K562 (cell line): ENCODE results near the gene DLAT. TPM values are rescaled to one million over a fixed set of nuclear protein-coding genes. Genes with fewer than 3 reads are reported as not detected.

ENCODE experiments used
- ATAC-seq: fragments of 200-7000 bp; cut with Tn5 transposase; 3 replicates; pipeline ENCODE4 v1.9.1; 2020; ENCODE audit warnings: moderate library complexity
- BruUV-seq: library from RNA; stranded (reverse); fragments of 400-500 nt; replicated peaks from 2 replicates; lab custom pipeline; 2021; lab: Mats Ljungman, UMichigan
- CTCF ChIA-PET: fragments of 300-600 bp; formaldehyde crosslinking; extraction: SDS; loops from one replicate; lab custom pipeline; 2021; ENCODE audit warnings: low intra/inter-chr PET ratio; lab: Yijun Ruan, JAX
- POLR2A ChIA-PET: fragments of 300-600, 350-650 bp; sonication (Branson Sonifier 250); formaldehyde crosslinking; extraction: SDS; loops from one replicate; lab custom pipeline; 2021; ENCODE audit warnings: antibody characterized with exemption, inconsistent platforms; lab: Yijun Ruan, JAX
- DNase-seq, 4 experiments: peaks; one replicate each; pipeline versions ENCODE4 v3.0.0 to v3.0.0-alpha.2; 2011 to 2018; ENCODE audit warnings: low spot score in 3 of 4, mixed read lengths in 3 of 4; ENCODE audit errors: extremely low read depth in 1 of 4
- FAIRE-seq: peaks from 2 replicates; lab custom pipeline; 2011; peaks lifted over from hg19 to GRCh38; lab: Jason Lieb, UNC
- H2AFZ ChIP-seq: 2 replicates; pipeline ENCODE4 v1.6.0; 2011; ENCODE audit warnings: low read depth, low read length, control low read depth, inconsistent platforms
- H3K27ac ChIP-seq: fragments of 200-600 bp; 3 replicates; pipeline ENCODE4 v1.8.0; 2011; ENCODE audit warnings: low read depth, mild to moderate bottlenecking, control low read depth, inconsistent platforms, low read length, moderate library complexity, mixed read lengths; ENCODE audit errors: extremely low read depth
- H3K27me3 ChIP-seq, 2 experiments: fragments of 300-600 bp in 1 of 2; 2 replicates in 1 of 2; 3 replicates in 1 of 2; pipeline versions ENCODE4 v1.6.0 to v1.8.0; 2011; ENCODE audit warnings: inconsistent platforms in 2 of 2, low read length in 2 of 2, mild to moderate bottlenecking in 1 of 2, mixed read lengths in 1 of 2, moderate library complexity in 1 of 2; ENCODE audit not compliant: control insufficient read depth in 2 of 2, insufficient read depth in 2 of 2
- H3K36me3 ChIP-seq: fragments of 300-600 bp; 3 replicates; pipeline ENCODE4 v1.8.0; 2011; ENCODE audit warnings: mild to moderate bottlenecking, low read length, inconsistent platforms; ENCODE audit not compliant: control insufficient read depth, insufficient read depth
- H3K4me1 ChIP-seq, 2 experiments: fragments of 200-600 bp in 1 of 2; replicated peaks in 1 of 2; 2 replicates in 1 of 2; 3 replicates in 1 of 2; pipeline versions ENCODE4 v1.5.1 to v1.8.0; 2011; ENCODE audit warnings: inconsistent platforms in 2 of 2, low read length in 2 of 2, mild to moderate bottlenecking in 1 of 2, mixed read lengths in 1 of 2, moderate library complexity in 1 of 2; ENCODE audit not compliant: control insufficient read depth in 2 of 2, insufficient read depth in 2 of 2
- H3K4me2 ChIP-seq: 2 replicates; pipeline ENCODE4 v1.6.1; 2011; ENCODE audit warnings: low read length, control low read depth, inconsistent platforms, mixed read lengths; ENCODE audit not compliant: insufficient read depth
- H3K4me3 ChIP-seq: fragments of 200-600 bp; sonication (generic), shearing (Covaris generic); 2 replicates; pipeline ENCODE4 v1.5.1; 2016; ENCODE audit warnings: control low read depth, inconsistent platforms
- H3K79me2 ChIP-seq: fragments of 200-600 bp; 3 replicates; pipeline ENCODE4 v1.8.0; 2011; ENCODE audit warnings: low read length, inconsistent platforms; ENCODE audit not compliant: control insufficient read depth, insufficient read depth
- H3K9ac ChIP-seq, 2 experiments: 2 replicates each; pipeline versions ENCODE4 v1.6.0 to v1.6.1; 2011; ENCODE audit warnings: low read depth in 2 of 2, low read length in 2 of 2, control low read depth in 1 of 2, inconsistent platforms in 1 of 2, mild to moderate bottlenecking in 1 of 2, mixed read lengths in 1 of 2; ENCODE audit not compliant: insufficient read depth in 1 of 2
- H3K9me1 ChIP-seq: one replicate; pipeline ENCODE4 v1.6.0; 2011; ENCODE audit warnings: inconsistent platforms, mild to moderate bottlenecking, low read length, moderate library complexity; ENCODE audit not compliant: control insufficient read depth, insufficient read depth
- H3K9me3 ChIP-seq: replicated peaks from 2 replicates; pipeline ENCODE4 v1.5.1; 2011; ENCODE audit warnings: low read depth, low read length, inconsistent platforms; ENCODE audit not compliant: control insufficient read depth, insufficient read depth
- H4K20me1 ChIP-seq: replicated peaks from 2 replicates; pipeline ENCODE4 v1.6.1; 2011; ENCODE audit warnings: low read length, inconsistent platforms, mixed read lengths; ENCODE audit not compliant: control insufficient read depth, insufficient read depth
- CHCHD3 ChIP-seq: fragments of 250-450 bp; sonication (Bioruptor Pico); IDR thresholded peaks from 2 replicates; pipeline ENCODE4 v2.1.2; 2022; ENCODE audit warnings: mild to moderate bottlenecking
- DPF2 ChIP-seq: fragments of 450-650 bp; IDR thresholded peaks from 2 replicates; pipeline ENCODE4 v1.6.1; 2016
- ETV6 ChIP-seq, 3 experiments: fragments of 150-350 bp in 1 of 3; sonication (generic) in 1 of 3; formaldehyde crosslinking in 1 of 3; IDR thresholded peaks; 2 replicates each; pipeline versions ENCODE4 v1.6.1 to v1.8.0; 2014 to 2022; ENCODE audit warnings: borderline replicate concordance in 2 of 3, low read depth in 2 of 3, antibody characterized with exemption in 1 of 3, low read length in 1 of 3, mild to moderate bottlenecking in 1 of 3, missing genetic modification reagents in 1 of 3
- FOXJ3 ChIP-seq: sonication (generic); formaldehyde crosslinking; IDR thresholded peaks from 2 replicates; pipeline ENCODE4 v1.4.0; 2020; ENCODE audit warnings: mild to moderate bottlenecking, missing genetic modification reagents
- KAT7 ChIP-seq: sonication (generic); formaldehyde crosslinking; IDR thresholded peaks from 2 replicates; pipeline ENCODE4 v1.8.0; 2022; ENCODE audit warnings: missing genetic modification reagents, mild to moderate bottlenecking, borderline replicate concordance
- RFX7 ChIP-seq: fragments of 250-450 bp; sonication (Bioruptor Pico); IDR thresholded peaks from 2 replicates; pipeline ENCODE4 v1.5.1; 2021; ENCODE audit warnings: mild to moderate bottlenecking
- RNF2 ChIP-seq: sonication (generic); IDR thresholded peaks from 2 replicates; pipeline ENCODE4 v1.6.1; 2016
- SAP30 ChIP-seq: fragments of 200-600 bp; sonication (generic); IDR thresholded peaks from 2 replicates; pipeline ENCODE4 v1.6.1; 2012; ENCODE audit warnings: borderline replicate concordance, low read depth, mild to moderate bottlenecking, moderate library complexity, low read length, control low read depth, inconsistent platforms; ENCODE audit not compliant: insufficient read depth, poor library complexity, severe bottlenecking
- SIN3A ChIP-seq, 2 experiments: fragments of 150-350 bp in 1 of 2; IDR thresholded peaks; 2 replicates each; pipeline ENCODE4 v1.6.1; 2011 to 2016; ENCODE audit warnings: borderline replicate concordance in 2 of 2, low read depth in 2 of 2, low read length in 2 of 2, mild to moderate bottlenecking in 2 of 2, moderate library complexity in 2 of 2; ENCODE audit not compliant: control insufficient read depth in 1 of 2
- SNRNP70 ChIP-seq: fragments of 200-400 bp; formaldehyde crosslinking; optimal IDR thresholded peaks from 2 replicates; pipeline ENCODE3; 2017; ENCODE audit warnings: low read depth, low read length
- THRA ChIP-seq: fragments of 450-650 bp; IDR thresholded peaks from 2 replicates; pipeline ENCODE4 v1.6.1; 2017; ENCODE audit warnings: mild to moderate bottlenecking, moderate library complexity
- ZNF561 ChIP-seq: fragments of 450-650 bp; formaldehyde crosslinking; conservative IDR thresholded peaks from 2 replicates; pipeline ENCODE4 v1.4.0; 2020; ENCODE audit warnings: mild to moderate bottlenecking, moderate library complexity
- ZSCAN32 ChIP-seq: fragments of 450-650 bp; formaldehyde crosslinking; IDR thresholded peaks from 2 replicates; pipeline ENCODE4 v1.4.0; 2020; ENCODE audit warnings: mild to moderate bottlenecking, moderate library complexity
- WGBS: fragments of 100-300 bp; shearing (Covaris generic); methylation state at CpG from one replicate; pipeline ENCODE4 v1.1.6; 2016; ENCODE audit warnings: low coverage, mixed read lengths; ENCODE audit not compliant: insufficient coverage; ENCODE audit errors: missing lambda C conversion rate; 5-methylcytosine and 5-hydroxymethylcytosine counted together
- in situ Hi-C: fragments of 300-500 bp; cut with MboI; formaldehyde crosslinking; loops from 4 replicates; pipeline ENCODE4 v1.15.0; 2018; ENCODE audit warnings: inconsistent platforms, mixed read lengths
- intact Hi-C: fragments of 100-400 bp; cut with micrococcal nuclease; formaldehyde crosslinking; loops from 2 replicates; pipeline ENCODE4 v1.14.2; 2022
- polyA plus RNA-seq, 8 experiments: library from polyadenylated mRNA; depleted of rRNA in 4 of 8; stranded (reverse) in 5 of 8; unstranded in 3 of 8; fragments of >200 nt; fragmentation: Nextera tagmentation in 2 of 8; fragmentation: Illumina TruSeq in 1 of 8; extraction: Ambion mirVana in 2 of 8; extraction: Trizol in 1 of 8; gene quantifications; 2 replicates each; pipeline versions ENCODE4 v1.2.1 to v1.2.3, GENCODE V29; 2011 to 2014; ENCODE audit warnings: inconsistent platforms in 1 of 8, missing spikeins in 1 of 8
- total RNA-seq, 7 experiments: library from RNA; depleted of rRNA in 6 of 7; stranded (reverse); fragments of >200 nt in 6 of 7; fragmentation: Illumina TruSeq in 2 of 7; extraction: Trizol in 2 of 7; gene quantifications; 2 replicates each; pipeline versions ENCODE4 v1.2.1 to v1.2.3, GENCODE V29; 2011 to 2021; ENCODE audit warnings: low replicate concordance in 1 of 7

Gene DLAT
- total and polyA plus RNA-seq, 9 of the 15 experiments (the other 6 are each of a cell fraction or from before 2014, with no cell fraction given) = 41.7 to 152 (median 105) TPM

- in situ Hi-C loops (no loop called here), intact Hi-C loops (loop anchor here (1.0 to 2.0 kb wide), 3 partner anchors 43 to 99 kb away; partner anchors contain the start of genes NKAPD1 and PIH1D2)
- no peaks in the 10 kb centered on the region for H3K9me3 ChIP-seq
- DNase-seq (peak in 1 of 4 experiments; percentile 44), FAIRE-seq (no peak), ATAC-seq (peak; percentile 37)
- peak overlapping the region; percentile 99 for H2AFZ ChIP-seq
- H4K20me1 ChIP-seq = no peaks in the 10 kb centered on the region
- peak overlapping the region; percentile 94 for H3K4me2 ChIP-seq
- H3K9me1 ChIP-seq = no peaks in the 10 kb centered on the region
- peaks cover 48% of the 10 kb centered on the region for H3K79me2 ChIP-seq
- H3K4me1 ChIP-seq = peaks cover 6 to 13% of the 10 kb centered on the region in 2 experiments; a peak in 3 of 5 replicates
- peak overlapping the region; percentile 89 for H3K4me3 ChIP-seq
- WGBS = 0% methylated on average over 6 of the region's 8 CpGs
- no TSS peak for BruUV-seq
- peaks cover 33% of the 10 kb centered on the region for H3K36me3 ChIP-seq
- H3K27ac ChIP-seq = peak overlapping the region; percentile 87
- TF ChIP-seq RNF2 (no peak), FOXJ3 (CRISPR knock-in tag) (no peak), ETV6 (IDR thresholded peaks at IDR 0.05; ENCODE audit: borderline replicate concordance in 1 of 2, low read depth in 2 of 2, low read length in 1 of 2) (no peak), ETV6 (CRISPR knock-in tag; IDR thresholded peaks at IDR 0.05; ENCODE audit: borderline replicate concordance) (0 out of 2 replicates have a peak, but pooled peaks have one; percentile 45), ZSCAN32 (no peak), THRA (no peak), CHCHD3 (no peak), SNRNP70 (no peak), DPF2 (no peak), KAT7 (0 out of 2 replicates have a peak, but pooled peaks have one; percentile 32), SAP30 (peak; percentile 44), SIN3A (IDR thresholded peaks at IDR 0.05; ENCODE audit: borderline replicate concordance in 2 of 2, control insufficient read depth in 1 of 2, low read depth in 2 of 2, low read length in 2 of 2) (0 out of 4 replicates have a peak, but pooled peaks have one; percentile 11 to 24), ZNF561 (no peak), RFX7 (no peak)
- H3K9ac ChIP-seq = peak overlapping the region; percentile 90 to 96
- ChIA-PET CTCF (no interaction called here), POLR2A (interaction anchor here (0.6 to 0.7 kb wide), 2 partner anchors 11 to 23 kb away, joined by 3 to 4 read pairs; no protein-coding TSS in a partner anchor)
- H3K27me3 ChIP-seq = no peaks in the 10 kb centered on the region
Observed at GRCh38 chr11:112025707-112026106, 499 bp downstream of the DLAT start.
